ENCODE data around the gene MAPK8IP1.

DNA sequence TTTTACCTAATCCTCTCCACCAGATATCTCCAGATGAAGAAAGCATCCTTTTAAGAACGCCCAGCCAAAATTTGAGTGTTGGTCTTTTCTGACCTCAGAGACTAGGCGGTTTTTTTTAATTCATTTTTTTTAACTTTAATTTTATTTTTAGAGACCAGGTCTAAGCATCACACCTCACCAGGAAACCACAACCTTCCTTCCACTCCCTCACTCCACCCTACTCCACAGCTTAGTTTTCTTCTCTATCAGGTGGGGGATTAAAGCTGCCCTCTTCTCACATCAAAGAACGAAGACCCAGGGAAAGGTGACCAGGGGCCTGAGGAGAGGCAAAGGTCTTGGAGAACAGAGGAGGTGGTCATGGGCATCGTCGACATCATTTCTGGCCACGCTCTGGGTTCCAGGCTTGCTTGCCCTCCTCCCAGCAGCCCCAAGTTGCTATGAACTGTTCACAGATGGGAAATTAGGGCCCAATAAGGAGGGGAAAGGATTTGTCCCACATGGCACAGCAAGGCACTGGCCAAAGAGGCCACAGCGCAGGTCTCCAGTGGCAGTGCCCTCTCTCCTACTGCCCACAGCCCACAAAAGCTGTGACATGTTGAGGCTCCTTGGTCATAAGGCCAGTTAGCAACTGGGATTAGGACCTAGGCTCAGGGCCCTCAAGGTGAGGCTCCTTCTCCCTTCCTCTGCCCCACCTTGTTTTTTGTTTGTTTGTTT lies 33.7 kb downstream of the MAPK8IP1 start:
- TF ChIP-seq, protein P1, sequence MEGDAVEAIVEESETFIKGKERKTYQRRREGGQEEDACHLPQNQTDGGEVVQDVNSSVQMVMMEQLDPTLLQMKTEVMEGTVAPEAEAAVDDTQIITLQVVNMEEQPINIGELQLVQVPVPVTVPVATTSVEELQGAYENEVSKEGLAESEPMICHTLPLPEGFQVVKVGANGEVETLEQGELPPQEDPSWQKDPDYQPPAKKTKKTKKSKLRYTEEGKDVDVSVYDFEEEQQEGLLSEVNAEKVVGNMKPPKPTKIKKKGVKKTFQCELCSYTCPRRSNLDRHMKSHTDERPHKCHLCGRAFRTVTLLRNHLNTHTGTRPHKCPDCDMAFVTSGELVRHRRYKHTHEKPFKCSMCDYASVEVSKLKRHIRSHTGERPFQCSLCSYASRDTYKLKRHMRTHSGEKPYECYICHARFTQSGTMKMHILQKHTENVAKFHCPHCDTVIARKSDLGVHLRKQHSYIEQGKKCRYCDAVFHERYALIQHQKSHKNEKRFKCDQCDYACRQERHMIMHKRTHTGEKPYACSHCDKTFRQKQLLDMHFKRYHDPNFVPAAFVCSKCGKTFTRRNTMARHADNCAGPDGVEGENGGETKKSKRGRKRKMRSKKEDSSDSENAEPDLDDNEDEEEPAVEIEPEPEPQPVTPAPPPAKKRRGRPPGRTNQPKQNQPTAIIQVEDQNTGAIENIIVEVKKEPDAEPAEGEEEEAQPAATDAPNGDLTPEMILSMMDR (IDR thresholded peaks at IDR 0.05): no peak
- TF ChIP-seq POLR2A (IDR thresholded peaks at IDR 0.05) (no peak), EP300 (IDR thresholded peaks at IDR 0.05) (no peak)

All from stomach (tissue), 4 donors.